ENCODE results near the gene RHEB.

GRCh38 chr7:151505433-151505832 lies 14.3 kb downstream of the RHEB start:
- TF ChIP-seq CTCF (conservative IDR thresholded peaks at IDR 0.05; ENCODE audit: low read length) (no peak), EZH2phosphoT487 (IDR thresholded peaks at IDR 0.05; ENCODE audit: borderline replicate concordance, low read depth, low read length) (no peak)

Data from OCI-LY7 (cell line).